Measurements from ENCODE around the gene CD3E. TPM values are rescaled to one million over a fixed set of nuclear protein-coding genes. Genes with fewer than 3 reads are reported as not detected.

CD3E gene
- total and polyA plus RNA-seq, 2 donors (not counting 3 experiments of a cell fraction or from before 2014, with no cell fraction given): not detected

DNA sequence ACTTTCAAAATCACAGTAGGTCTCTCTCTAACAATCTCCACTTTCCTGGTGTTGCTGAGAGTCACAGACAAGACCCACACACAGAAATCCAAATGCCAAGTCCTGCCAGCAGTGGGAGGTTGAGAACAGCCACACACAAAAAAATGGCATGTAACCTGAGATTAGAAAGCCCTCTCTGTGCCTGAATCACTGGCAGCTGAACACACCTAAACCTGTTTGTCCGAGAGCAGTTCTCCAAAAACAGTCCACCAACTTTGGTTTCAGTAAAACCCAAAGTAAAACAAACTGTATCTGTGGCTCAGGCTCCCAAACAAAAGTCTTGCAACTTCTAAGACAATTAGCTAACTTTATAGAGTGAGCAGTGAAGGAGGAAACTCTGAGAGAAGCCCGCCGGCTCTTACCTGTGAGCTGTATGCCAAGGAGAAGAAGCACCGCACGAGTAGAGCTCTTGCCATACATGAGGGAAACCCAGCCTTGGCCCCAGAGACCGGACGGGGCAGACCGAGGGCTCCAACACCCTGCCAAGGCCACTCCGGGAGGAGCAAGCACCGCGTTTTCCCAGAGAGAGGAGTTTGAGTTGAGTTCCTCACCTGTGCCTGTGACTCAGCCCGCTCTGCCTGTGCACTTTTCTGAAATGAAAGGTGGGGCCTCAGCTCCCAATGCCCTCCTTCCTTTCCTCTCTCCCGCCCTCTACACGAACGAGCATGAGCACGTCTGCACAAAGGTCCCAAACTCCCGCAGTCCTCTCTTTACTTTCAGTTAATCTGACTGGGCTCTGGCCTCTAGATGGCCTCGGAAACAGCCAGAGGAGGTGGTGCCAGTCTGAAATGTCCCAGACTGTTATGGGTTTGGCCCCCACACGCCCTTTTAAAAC lies 40.6 kb upstream of the CD3E start, which contains the start of gene MPZL2:
Gene MPZL2 (minus strand): TSS at position 603 of the 874 bp plus-strand sequence. CDS start 144 bp downstream, at position 459.
- Histone ChIP-seq H3K36me3 (ENCODE audit: control insufficient read depth in 2 of 2, extremely low read depth in 1 of 2, insufficient read depth in 2 of 2, low read length in 2 of 2) (peaks cover 0 to 2% of the 10 kb centered on the region in 2 experiments), H3K4me1 (ENCODE audit: control insufficient read depth, extremely low read depth, insufficient read depth, low read length) (peaks cover 51% of the 10 kb centered on the region), H3K79me2 (ENCODE audit: control insufficient read depth, insufficient read depth, low read length) (no peaks in the 10 kb centered on the region), H3K9me1 (replicated peaks; ENCODE audit: control insufficient read depth, extremely low read depth, insufficient read depth, low read length) (no peaks in the 10 kb centered on the region), H3K27ac (ENCODE audit: insufficient read depth, low read depth, low read length) (peak within 1 kb of the TSS; percentile 4), H3K9ac (replicated peaks; ENCODE audit: extremely low read depth, insufficient read depth, low read length) (peak within 1 kb of the TSS; percentile 58), H4K20me1 (replicated peaks; ENCODE audit: control insufficient read depth, extremely low read depth, insufficient read depth, low read length) (no peaks in the 10 kb centered on the region), H3K4me3 (replicated peaks in 1 of 3; ENCODE audit: insufficient read depth in 1 of 3, low read depth in 1 of 3, low read length in 3 of 3) (peak within 1 kb of the TSS; percentile 13 to 69 (median 44)), H3K4me2 (ENCODE audit: insufficient read depth, low read length) (peak within 1 kb of the TSS; percentile 94), H2AFZ (ENCODE audit: low read depth, low read length) (peak within 1 kb of the TSS; percentile 90), H3K27me3 (ENCODE audit: control insufficient read depth in 2 of 2, insufficient read depth in 2 of 2, low read length in 2 of 2) (no peaks in the 10 kb centered on the region), H3K9me3 (replicated peaks; ENCODE audit: control insufficient read depth, insufficient read depth, low read length) (no peaks in the 10 kb centered on the region)
- DNase-seq (ENCODE audit: low read depth, low spot score) (peak; percentile 57), FAIRE-seq (peak; percentile 64)
- CTCF ChIA-PET: interaction anchor here (0.8 to 8.6 kb wide), 14 partner anchors 13 to 92 kb away, joined by 3 to 104 read pairs (median 5); no protein-coding TSS in a partner anchor
- intact Hi-C loops (cut with micrococcal nuclease): loop anchor here (1.0 to 2.0 kb wide), 5 partner anchors 11 to 57 kb away; partner anchors contain the start of gene MPZL3
- dilution Hi-C loops (cut with MboI; ENCODE audit: extremely low pct_ligation_motif_present, low sequenced_read_pairs): no loop called here
- TF ChIP-seq POLR2A (IDR thresholded peaks at IDR 0.05; ENCODE audit: low read depth, low read length): peak; percentile 68
- no peak for TF ChIP-seq CTCF (IDR thresholded peaks at IDR 0.05; ENCODE audit: extremely low read depth in 1 of 2, insufficient read depth in 1 of 2, low read depth in 1 of 2, low read length in 2 of 2)
- TF ChIP-seq EZH2 (IDR thresholded peaks at IDR 0.05; ENCODE audit: borderline replicate concordance, low read depth, low read length, severe bottlenecking): no peak
- TSS peak; percentile 70 for BruUV-seq (replicated peaks)
- POLR2A ChIA-PET: interaction anchor here (0.6 to 2.9 kb wide), 2 partner anchors 11 to 65 kb away, joined by 3 to 12 read pairs; no protein-coding TSS in a partner anchor
